ENCODE results near the gene TMEM89.

DNA sequence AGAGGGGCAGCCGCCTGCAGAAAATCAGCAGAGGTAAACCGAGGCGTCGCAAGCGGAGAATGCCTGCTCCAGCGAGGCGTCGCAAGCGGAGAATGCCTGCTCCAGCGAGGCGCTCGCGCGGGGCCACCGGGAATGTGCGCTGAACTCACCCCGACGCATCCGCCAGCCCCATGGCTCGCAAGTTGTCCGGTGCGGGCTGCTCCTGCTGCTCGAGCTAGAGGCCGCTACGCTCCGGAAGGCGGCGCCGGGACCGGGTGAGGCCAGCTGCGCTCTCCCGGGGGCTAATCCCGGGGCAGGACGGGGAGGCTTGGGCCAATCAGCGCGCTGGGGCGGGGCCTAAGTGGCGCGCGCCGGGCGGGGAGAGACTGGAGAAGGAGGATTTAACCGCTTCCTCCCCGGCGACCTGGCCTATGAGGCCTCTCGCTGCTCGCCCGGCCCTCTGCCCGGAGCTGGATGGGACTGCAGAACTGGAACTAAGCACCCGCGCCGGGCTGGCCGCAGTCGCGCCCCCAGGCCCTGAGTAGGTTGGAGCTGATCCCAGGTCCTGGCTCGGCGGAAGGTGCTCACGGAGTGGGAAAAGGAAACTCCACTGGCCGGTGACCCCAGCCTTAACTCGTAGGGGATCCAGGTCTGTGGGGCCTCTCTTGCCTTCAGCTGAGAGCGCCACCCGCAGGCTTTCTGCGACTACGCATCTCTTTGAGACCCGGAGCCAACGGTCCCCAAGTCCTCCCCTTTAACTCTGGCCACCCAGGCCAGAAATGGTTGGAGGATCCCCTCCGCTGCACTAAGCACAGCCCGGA lies 13.9 kb upstream of the TMEM89 start, which contains the start of gene SLC26A6:
- TF ChIP-seq CHD2 (IDR thresholded peaks at IDR 0.05; ENCODE audit: low read length, partially characterized antibody) (no peak), CEBPB (IDR thresholded peaks at IDR 0.05) (no peak), MYC (IDR thresholded peaks at IDR 0.05; ENCODE audit: borderline replicate concordance, low read length) (no peak), MAFK (IDR thresholded peaks at IDR 0.05; ENCODE audit: partially characterized antibody) (no peak)
